GM21526 (cell line): Measurements from ENCODE around the gene DHX30.
"Not testable (repeated sequence)": the region's sequence is repeated elsewhere in the genome, so short reads cannot be mapped to it uniquely, and the experiment has no call there.

Experiments
- ATAC-seq: cut with Tn5 transposase; IDR thresholded peaks from one replicate; pipeline ENCODE4 v1.9.1; 2021; ENCODE audit warnings: moderate library complexity; ENCODE audit not compliant: unreplicated experiment, low FRiP score

DHX30 gene

DNA sequence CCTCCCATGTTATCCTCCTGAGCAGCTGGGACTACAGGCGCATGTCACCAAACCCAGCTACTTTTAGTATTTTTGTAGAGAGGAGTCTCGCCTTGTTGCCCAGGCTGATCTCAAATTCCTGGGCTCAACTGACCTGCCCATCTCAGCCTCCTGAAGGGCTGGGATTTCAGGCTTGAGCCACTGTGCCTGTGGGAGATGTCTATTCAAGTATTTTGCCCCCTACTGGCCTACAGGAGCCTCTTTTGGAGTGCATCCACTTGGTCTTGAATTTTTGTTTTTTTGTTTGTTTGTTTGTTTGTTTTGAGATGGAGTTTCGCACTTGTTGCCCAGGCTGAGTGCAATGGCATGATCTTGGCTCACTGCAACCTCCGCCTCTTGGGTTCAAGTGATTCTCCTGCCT, 3.2 kb upstream of the DHX30 start:
- ATAC-seq: no peak

DNA sequence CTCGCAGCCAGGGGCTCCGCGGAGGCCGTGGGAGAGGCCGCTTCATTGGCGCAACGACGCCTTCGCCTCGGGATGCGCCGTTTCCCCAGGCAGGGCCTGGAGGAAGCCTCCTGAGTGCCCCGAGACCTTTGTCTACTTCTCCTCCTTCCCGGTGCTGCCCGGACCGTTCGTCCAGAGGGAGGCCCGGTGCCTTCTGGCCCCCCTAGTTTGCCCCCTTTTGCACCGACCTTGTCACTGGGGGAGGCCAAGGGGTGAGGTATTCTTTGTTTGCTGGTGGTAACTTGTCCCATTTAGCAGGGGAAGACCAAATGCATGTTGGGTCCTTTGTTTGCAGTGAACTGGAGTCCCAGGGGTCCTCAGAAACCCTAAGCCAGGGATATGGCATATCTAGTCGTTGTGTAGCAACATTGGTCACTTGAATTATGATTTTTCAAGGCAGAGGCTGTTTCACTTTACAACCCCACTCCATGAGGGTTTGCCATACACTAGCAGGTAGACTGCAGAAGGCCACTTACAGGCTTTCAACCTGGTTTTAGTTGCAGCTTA, 615 bp downstream of the DHX30 start:
- ATAC-seq: no peak

DNA sequence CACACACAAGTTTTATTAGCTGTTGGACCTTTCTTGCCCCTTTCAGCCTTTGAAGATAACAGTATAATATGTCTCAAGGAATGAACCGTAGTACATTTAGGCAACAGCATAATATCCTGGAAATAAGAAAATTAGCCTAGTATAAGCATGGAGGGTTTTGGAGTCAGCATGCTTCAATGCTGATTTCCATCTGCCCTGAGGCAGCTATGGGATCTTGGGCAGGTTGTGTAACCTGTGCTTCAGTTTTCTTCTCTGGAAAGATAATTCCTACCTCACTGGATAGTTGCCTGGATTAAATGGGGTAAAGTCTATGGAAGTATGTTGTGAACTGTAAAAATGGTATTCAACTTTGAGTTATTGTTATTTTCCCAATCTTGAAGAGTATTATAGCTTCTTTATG, 1.6 kb downstream of the DHX30 start:
- ATAC-seq: no peak

DNA sequence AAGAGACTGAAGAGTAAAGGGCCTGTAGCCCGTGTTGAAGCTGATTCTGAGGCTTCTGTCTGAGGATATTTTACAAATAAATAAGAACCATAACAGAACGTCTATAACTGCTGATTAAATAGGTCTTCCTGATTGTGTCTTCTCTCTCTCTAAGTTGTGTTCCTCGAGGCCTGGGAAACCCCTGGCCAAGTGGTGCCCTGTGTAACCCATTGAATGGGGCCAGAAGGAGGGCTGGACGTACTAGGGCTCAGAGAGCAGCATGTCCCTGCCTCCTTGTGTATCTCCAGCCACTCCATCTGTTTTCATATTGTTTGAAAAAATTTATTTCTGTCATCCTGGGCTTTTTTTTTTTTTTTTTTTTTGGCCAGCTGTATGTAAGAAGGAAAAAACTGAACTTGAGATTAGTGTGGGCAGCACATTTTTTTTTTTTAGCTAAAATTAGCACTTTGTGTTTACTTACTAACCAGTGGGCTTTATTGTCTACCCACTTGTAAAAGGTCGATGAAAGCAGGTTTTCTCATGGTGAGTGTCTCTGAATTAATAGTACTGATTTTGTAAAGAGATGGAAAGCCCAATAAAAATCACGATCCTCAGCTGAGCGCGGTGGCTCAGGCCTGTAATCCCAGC, 10.7 kb downstream of the DHX30 start:
- ATAC-seq: no peak

DNA sequence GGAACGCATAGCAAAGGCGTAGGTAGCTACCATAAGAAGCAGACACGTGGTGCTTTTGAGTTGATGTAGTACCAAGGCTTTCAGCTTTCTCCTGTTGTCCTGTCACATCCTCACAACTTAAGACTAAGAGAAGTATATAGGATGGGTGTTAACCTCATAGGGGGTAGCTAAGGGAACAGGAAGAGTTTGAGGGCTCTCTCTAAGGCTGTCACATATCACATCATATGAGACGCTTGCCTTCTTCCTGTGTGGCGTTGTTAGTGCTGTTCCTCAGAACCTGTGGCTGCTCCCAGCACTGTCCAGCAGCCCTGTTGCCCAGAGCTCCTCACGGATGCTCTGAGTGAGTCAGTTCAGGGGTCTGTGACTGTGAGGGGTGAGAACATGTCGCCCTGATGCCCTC, 14.7 kb downstream of the DHX30 start:
- ATAC-seq: no peak

DNA sequence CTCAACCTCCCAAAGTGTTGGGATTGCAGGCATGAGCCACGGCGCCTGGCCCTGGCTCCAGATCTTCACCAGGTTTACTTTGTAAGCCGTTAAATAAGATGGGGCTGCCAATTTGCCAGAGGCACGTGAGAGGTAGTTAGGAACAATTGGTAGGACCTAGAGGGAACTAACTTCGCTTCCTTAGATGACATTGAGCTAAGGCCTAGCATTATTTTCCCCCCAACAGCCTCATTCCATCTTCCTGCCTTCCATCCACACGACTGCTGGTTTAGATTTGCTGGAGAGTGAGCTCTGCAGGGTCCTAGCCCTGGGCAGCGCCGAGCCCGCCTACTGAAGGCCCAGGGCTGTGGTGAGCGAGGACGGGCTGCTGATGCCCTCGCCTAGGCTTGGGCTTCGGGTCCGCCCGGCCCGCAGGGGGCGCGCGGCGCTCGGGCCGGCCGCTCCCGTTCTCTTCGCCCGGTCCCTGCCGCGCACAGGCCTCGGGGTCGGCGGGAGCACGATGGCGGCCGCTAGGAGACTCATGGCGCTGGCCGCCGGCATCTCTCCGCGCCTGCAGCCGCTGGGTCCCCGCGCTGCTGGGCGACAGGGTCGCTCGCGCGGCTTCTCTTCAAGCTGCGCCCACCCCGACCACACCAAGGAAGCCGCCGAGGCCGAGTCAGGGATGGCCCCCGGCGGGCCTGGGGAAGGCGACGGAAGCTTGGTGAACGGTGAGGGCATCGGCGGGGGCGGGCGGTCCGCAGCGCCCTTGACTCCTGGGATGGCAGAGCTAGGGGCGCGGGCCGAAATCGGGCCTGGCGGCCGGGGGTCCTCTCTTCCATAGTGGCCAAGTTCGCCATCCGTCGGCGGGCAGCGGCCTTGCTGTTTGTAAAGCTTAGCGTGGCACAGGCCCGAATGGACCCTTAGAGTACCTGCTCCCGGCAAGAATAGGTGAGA, 21.9 kb downstream of the DHX30 start:
- peak; percentile 90 for ATAC-seq

DNA sequence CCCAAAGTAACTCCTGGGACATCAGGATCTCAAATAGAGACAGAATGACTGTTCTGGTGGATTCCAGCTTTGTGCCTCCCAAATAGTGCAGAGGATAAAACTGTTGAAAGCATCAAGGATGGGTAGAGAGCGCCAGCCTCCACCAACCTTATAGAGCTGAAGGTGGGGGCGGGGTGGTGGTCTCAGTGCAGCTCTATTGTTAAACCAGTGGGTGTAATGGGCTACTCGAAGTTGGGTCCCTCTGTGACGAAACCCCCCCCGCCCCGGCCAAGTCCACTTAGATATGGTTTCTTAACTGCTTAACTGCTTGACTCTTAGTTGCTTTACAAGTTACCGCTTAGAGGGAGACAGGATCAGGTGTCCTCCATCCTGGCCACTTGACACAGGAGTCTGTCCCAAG, 22.7 kb downstream of the DHX30 start:
- no peak for ATAC-seq

DNA sequence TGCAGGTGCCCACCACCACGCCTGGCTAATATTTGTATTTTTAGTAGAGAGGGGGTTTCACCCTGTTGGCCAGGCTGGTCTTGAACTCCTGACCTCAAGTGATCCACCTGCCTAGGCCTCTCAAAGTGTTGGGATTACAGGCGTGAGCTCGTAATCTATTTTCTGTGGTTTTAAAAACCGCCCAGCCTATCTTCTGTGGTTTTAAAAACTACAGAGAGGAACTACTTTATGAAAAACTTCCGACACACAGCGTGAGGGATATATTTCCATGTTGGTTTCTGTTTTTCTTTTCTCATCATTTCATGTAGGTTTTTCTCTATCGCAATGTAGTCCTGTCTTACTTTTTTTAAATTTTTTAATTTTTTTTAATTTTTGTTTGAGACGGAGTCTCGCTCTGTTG, 26.5 kb downstream of the DHX30 start:
- not testable (repeated sequence) for ATAC-seq

DNA sequence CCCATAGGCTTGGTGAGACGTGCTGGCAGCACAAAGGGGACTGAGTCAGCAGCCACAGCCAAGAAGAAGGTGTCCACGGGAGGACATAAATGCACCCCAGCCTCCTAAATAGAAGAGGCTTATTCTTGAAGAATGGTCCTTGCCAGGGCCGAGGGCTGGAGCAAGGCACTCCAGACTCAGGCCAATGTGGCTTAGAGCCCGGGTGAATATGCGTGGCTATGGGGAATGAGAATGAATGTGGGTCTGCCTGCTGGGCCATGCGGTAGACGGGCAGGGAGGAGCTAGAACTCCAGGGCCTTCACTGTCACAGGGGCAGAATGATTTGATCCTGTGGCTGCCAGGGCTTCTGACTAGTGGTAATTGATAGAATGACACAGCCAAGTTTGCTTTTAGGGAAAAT, 34.0 kb downstream of the DHX30 start:
- no peak for ATAC-seq

DNA sequence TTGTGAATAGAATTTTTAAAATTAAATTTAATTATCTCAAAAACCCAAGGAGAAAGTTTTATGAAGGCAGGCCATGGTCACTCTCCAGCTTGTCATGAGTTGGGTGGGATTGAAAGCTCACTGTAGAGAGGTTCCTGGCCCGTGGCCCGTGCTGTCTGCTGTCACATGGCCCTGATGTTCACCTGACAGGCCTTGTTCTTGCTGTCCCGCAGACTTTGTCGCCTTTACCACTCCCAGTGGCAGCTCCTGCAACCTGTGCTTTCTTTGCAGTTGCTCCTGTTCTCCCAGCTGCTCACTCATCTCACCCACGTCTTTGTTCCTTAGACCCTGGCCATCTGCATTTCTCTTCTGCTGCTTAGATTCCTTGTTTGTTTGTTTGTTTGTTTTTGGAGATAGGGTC, 35.6 kb downstream of the DHX30 start:
- no peak for ATAC-seq

DNA sequence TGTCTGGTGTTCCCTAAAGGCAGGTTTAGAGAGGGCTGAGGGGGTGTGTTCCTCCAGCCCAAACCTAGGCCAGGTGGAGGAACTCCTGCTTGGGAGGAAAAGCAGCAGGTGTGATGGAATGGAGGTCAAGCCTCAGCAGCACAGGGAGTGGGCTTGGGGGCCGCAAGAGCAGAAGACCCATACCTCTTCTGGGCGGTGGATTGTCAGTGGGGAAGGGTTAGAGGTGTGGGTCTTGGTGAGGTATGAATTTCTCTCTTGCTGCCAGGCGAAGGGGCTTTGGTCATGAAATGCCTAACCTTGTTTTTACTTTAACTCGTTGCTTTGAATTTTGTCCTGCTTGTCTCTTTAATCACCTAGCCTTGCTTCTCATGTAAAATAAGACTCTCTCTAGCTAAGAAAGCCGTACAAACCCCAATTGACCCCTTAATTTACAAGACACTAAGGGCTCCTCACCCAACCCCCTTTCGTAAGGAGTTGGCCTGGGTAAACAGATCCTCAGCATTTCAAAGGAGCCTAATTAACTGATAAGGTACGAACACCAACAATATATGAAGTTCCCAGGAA, 38.9 kb downstream of the DHX30 start:
- no peak for ATAC-seq

DNA sequence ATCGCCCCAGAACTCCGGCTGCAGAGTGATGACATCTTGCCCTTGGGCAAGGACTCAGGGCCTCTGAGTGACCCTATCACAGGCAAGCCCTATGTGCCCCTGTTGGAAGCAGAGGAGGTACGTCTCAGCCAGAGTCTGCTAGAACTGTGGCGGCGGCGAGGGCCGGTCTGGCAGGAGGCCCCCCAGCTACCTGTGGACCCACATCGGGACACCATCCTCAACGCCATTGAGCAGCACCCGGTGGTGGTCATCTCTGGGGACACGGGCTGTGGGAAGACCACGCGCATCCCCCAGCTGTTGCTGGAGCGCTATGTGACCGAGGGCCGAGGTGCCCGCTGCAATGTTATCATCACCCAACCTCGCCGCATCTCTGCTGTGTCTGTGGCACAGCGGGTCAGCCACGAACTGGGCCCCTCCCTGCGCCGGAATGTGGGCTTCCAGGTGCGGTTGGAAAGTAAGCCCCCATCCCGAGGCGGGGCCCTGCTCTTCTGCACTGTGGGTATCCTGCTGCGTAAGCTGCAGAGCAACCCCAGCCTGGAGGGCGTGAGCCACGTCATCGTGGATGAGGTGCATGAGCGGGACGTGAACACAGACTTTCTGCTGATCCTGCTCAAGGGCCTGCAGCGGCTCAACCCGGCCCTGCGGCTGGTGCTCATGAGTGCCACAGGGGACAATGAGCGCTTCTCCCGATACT, 43.4 kb downstream of the DHX30 start:
- no peak for ATAC-seq

DNA sequence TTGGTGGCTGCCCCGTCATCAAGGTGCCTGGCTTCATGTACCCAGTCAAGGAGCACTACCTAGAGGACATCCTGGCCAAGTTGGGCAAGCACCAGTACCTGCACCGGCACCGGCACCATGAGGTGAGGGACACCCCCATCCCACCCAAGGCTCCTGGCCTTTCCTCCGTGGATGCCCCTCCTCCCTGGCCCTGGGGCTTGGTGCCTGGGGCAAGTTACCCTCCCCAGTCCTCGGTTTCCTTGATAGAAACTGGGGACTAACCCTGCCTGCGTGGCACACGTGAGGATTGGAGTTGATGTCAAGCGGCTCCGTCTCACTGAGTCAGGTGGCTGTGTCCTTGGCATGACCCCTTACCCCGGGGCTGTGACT, 43.9 kb downstream of the DHX30 start:
- no peak for ATAC-seq

DNA sequence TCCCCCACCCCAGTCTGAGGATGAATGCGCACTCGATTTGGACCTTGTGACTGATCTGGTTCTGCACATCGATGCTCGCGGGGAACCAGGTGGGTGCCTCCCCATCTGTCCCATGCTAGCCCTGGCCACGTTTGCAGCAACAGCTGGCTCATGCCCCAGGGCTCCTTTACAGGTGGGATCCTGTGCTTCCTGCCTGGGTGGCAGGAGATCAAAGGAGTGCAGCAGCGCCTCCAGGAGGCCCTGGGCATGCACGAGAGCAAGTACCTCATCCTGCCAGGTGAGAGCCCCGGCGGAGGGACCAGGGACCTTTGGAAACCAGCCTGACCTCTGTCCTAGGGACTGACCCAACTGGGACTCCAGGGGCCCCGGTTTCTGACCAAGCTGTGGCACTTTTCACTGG, 44.3 kb downstream of the DHX30 start:
- ATAC-seq: no peak

DNA sequence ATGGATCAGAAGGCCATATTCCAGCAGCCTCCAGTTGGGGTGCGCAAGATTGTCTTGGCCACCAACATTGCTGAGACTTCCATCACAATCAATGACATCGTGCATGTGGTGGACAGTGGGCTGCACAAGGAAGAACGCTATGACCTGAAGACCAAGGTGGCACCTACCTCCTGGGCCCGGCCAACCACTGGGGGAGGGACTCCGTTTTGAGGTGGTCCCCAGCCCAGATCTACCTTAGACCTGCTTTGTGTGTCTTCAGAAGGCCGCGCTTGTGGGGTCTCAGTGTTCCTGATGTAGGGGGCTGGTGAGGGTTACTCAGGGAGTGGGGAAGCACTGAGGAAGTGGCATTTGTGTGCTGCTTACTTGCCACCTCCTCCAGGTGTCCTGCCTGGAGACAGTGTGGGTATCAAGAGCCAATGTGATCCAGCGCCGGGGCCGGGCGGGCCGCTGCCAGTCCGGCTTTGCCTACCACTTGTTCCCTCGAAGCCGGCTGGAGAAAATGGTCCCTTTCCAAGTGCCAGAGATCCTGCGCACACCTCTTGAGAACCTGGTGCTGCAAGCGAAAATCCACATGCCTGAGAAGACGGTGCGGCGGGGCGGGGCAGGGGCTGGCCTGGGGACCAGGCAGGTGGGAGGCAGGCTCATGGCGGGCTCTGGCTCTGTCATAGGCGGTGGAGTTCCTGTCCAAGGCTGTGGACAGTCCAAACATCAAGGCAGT, 45.0 kb downstream of the DHX30 start:
- no peak for ATAC-seq

DNA sequence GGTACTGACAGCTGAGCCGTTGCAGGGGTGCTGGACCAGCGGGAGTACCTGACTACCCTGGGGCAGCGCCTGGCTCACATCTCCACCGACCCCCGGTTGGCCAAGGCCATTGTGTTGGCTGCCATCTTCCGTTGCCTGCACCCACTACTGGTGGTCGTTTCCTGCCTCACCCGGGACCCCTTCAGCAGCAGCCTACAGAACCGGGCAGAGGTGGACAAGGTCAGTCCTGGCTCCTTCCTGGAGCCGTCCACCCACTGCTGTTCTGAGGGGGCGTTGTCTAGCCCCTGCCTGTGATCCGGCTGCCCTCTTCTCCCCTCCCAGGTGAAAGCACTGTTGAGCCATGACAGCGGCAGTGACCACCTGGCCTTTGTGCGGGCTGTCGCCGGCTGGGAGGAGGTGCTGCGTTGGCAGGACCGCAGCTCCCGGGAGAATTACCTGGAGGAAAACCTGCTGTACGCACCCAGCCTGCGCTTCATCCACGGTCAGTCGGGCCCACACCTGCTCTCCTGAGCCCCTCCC, 45.7 kb downstream of the DHX30 start:
- ATAC-seq: no peak

DNA sequence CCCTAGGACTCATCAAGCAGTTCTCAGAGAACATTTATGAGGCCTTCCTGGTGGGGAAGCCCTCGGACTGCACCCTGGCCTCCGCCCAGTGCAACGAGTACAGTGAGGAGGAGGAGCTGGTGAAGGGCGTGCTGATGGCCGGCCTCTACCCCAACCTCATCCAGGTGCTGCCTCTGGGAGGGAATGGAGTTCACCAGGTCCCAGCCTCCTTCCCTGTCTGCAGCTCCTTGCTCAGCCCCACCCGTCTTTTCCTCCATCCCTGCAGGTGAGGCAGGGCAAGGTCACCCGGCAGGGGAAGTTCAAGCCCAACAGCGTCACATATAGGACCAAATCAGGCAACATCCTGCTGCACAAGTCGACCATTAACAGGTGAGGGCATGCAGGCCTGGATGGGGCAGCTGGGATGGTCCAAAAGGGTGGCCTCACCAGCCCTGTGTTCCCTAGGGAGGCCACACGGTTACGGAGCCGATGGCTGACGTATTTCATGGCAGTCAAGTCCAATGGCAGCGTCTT, 46.3 kb downstream of the DHX30 start:
- ATAC-seq: no peak

DNA sequence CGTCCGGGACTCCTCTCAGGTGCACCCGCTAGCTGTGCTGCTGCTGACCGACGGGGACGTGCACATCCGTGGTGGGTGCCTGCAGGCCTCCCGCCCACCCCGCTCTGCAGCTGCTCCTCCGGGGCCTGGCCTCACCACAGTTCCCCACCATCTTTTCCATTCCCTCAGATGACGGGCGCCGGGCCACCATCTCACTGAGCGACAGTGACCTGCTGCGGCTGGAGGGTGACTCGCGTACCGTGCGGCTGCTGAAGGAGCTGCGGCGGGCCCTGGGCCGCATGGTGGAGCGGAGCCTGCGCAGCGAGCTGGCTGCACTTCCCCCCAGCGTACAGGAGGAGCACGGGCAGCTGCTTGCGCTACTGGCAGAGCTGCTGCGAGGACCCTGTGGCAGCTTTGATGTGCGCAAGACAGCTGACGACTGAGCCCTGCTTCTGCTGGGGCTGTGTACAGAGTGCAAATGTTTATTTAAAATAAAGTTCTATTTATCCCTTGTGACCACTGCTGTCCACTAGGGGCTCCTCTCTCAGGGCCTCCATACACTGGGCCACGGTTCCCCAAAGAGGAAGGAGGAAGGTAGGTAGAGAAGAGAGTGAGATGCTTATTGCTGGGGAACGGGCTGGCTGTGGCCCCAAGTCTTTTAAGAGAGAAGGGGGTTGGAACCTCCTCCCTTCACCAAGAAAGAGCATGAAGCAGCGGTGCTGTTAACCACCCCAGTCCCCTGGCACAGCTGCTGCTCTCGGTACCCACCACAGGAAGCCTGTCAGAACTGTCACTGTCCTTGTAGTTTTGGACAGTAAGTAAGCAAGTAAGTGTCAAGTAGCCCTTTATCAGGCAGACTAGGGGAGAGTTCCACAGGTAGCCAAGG, 47.0 kb downstream of the DHX30 start:
- ATAC-seq: no peak
